Mammary epithelial cell (primary cell): Measurements from ENCODE around the gene PLD3.

Experiments used
- CTCF ChIP-seq, 2 donors: IDR thresholded peaks in 1 of 2; conservative IDR thresholded peaks in 1 of 2; 2 replicates each; pipeline ENCODE4 v1.5.1; 2011 to 2012; ENCODE audit warnings: inconsistent platforms in 2 of 2, low read length in 2 of 2, mild to moderate bottlenecking in 2 of 2, control low read depth in 1 of 2, low read depth in 1 of 2; ENCODE audit not compliant: insufficient read depth in 1 of 2; ENCODE audit errors: extremely low read depth in 1 of 2
- EZH2 ChIP-seq: IDR thresholded peaks from 2 replicates; pipeline ENCODE4 v1.6.1; 2012; ENCODE audit warnings: low read length, inconsistent platforms, borderline replicate concordance

DNA sequence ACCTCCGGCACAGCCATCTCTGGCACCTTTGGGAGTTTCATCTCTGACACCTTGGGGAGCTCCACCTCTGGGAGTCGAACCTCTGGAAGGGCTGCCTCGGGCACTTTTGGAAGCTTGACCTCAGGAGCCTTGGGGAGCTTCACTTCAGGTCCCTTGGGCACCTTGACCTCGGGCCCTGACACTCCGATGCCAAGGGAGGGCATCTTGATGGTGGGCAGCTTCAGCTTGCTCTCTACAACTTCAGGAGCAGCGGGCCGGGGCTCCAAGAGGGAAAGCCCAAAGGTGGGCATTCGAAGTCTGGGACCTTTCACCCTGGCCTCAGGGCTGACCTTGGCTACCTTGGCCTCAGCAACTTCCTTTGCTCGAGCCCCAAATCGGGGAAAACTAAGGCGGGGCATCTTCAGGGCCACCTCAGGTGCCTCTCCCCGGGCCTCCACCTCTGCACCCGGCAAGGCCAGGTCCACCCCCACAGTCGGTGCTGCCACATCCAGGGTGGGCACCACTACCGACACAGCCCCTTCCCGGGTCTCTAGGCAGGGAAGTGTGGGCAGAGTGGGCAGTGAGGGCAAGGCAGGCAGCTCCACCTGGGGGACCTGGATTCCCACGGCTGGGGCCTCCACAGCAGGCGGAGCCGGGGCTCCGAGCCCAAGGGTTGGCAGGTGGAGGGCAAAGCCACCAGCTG is 48.5 kb downstream of the PLD3 start:
- TF ChIP-seq CTCF (conservative IDR thresholded peaks at IDR 0.05 in 1 of 2, IDR thresholded peaks at IDR 0.05 in 1 of 2; ENCODE audit: extremely low read depth in 1 of 2, insufficient read depth in 1 of 2, low read depth in 1 of 2, low read length in 2 of 2) (no peak), EZH2 (no peak)
